B cell (primary cell): ENCODE results near the gene RNASET2. TPM values are rescaled to one million over a fixed set of nuclear protein-coding genes. Genes with fewer than 3 reads are reported as not detected.
A peak's percentile ranks its signal among the peaks of the same experiment; 100 is the strongest.

Experiments
- ATAC-seq: fragments of 200-7000 bp; cut with Tn5 transposase; one replicate; pipeline ENCODE4 v1.10.0; 2021; ENCODE audit warnings: low read depth, mild to moderate bottlenecking, moderate number of reproducible peaks, moderate library complexity
- CTCF ChIA-PET: fragments of 350-600 bp; sonication (Branson Sonifier 250); formaldehyde crosslinking; loops from one replicate; lab custom pipeline; 2021; ENCODE audit warnings: antibody characterized with exemption, inconsistent platforms; lab: Charles Lee
- POLR2A ChIA-PET: fragments of 350-600 bp; sonication (Branson Sonifier 250); formaldehyde crosslinking; loops from one replicate; lab custom pipeline; 2021; ENCODE audit warnings: antibody characterized with exemption; lab: Charles Lee
- DNase-seq: peaks from one replicate; pipeline ENCODE4 v3.0.0; 2013
- H2AFZ ChIP-seq: 2 replicates; pipeline ENCODE4 v1.6.1; 2012; ENCODE audit warnings: mild to moderate bottlenecking, low read depth, low read length; ENCODE audit not compliant: insufficient read depth, poor library complexity, severe bottlenecking
- H3K27ac ChIP-seq, 2 donors: 1 replicate in 1 of 2; 2 replicates in 1 of 2; pipeline ENCODE4 v1.5.1; 2012 to 2013; ENCODE audit warnings: low read length in 2 of 2, mild to moderate bottlenecking in 2 of 2, moderate library complexity in 1 of 2
- H3K27me3 ChIP-seq, 4 experiments: fragments of 200-600 bp in 1 of 4; sonication (generic) in 1 of 4; replicated peaks in 1 of 4; 1 replicate in 2 of 4; 2 replicates in 2 of 4; pipeline versions ENCODE4 v1.6.1 to v1.7.0; 2013 to 2016; ENCODE audit warnings: low read length in 3 of 4, mild to moderate bottlenecking in 2 of 4, mixed read lengths in 1 of 4, moderate library complexity in 1 of 4; ENCODE audit not compliant: insufficient read depth in 4 of 4, control insufficient read depth in 3 of 4; ENCODE audit errors: control extremely low read depth in 1 of 4
- H3K36me3 ChIP-seq, 2 experiments: replicated peaks in 1 of 2; 1 replicate in 1 of 2; 2 replicates in 1 of 2; pipeline versions ENCODE4 v1.6.1 to v1.7.1; 2013; ENCODE audit warnings: low read length in 1 of 2; ENCODE audit not compliant: insufficient read depth in 2 of 2, control insufficient read depth in 1 of 2; ENCODE audit errors: control extremely low read depth in 1 of 2, extremely low read depth in 1 of 2
- H3K4me1 ChIP-seq, 2 donors: fragments of 200-600 bp in 1 of 2; sonication (generic) in 1 of 2; 1 replicate in 1 of 2; 2 replicates in 1 of 2; pipeline versions ENCODE4 v1.5.1 to v1.6.1; 2013 to 2017; ENCODE audit warnings: low read length in 2 of 2; ENCODE audit not compliant: control insufficient read depth in 2 of 2, insufficient read depth in 2 of 2
- H3K4me2 ChIP-seq: replicated peaks from 2 replicates; pipeline ENCODE3; 2012; ENCODE audit warnings: mild to moderate bottlenecking, low read depth, low read length; ENCODE audit not compliant: poor library complexity, severe bottlenecking
- H3K4me3 ChIP-seq, 5 experiments: fragments of 200-600 bp in 1 of 5; sonication (generic) in 1 of 5; 1 replicate in 3 of 5; 2 replicates in 2 of 5; pipeline versions ENCODE4 v1.5.1 to v1.7.0; 2011 to 2016; ENCODE audit warnings: low read length in 4 of 5, mild to moderate bottlenecking in 4 of 5, low read depth in 2 of 5, control low read depth in 1 of 5, moderate library complexity in 1 of 5; ENCODE audit not compliant: insufficient read depth in 1 of 5; ENCODE audit errors: control extremely low read depth in 1 of 5, extremely low read depth in 1 of 5
- H3K79me2 ChIP-seq: fragments of 200-600 bp; sonication (generic); one replicate; pipeline ENCODE4 v1.6.0; 2016; ENCODE audit warnings: low read length; ENCODE audit not compliant: control insufficient read depth, insufficient read depth
- H3K9ac ChIP-seq: fragments of 200-600 bp; sonication (generic); 2 replicates; pipeline ENCODE4 v1.6.1; 2017; ENCODE audit warnings: mild to moderate bottlenecking, low read length, moderate library complexity
- H3K9me3 ChIP-seq, 3 donors: one replicate each; pipeline versions ENCODE4 v1.6.1 to v1.7.1; 2013; ENCODE audit warnings: low read length in 2 of 3; ENCODE audit not compliant: control insufficient read depth in 2 of 3, insufficient read depth in 1 of 3; ENCODE audit errors: control extremely low read depth in 1 of 3
- H4K20me1 ChIP-seq: 2 replicates; pipeline ENCODE4 v1.6.0; 2012; ENCODE audit warnings: mild to moderate bottlenecking, low read length; ENCODE audit not compliant: insufficient read depth, control insufficient read depth, poor library complexity, severe bottlenecking
- H3K27ac Mint-ChIP-seq: one replicate; pipeline ENCODE4 v1.8.0; 2021; ENCODE audit warnings: mixed read lengths
- H3K27me3 Mint-ChIP-seq: one replicate; pipeline ENCODE4 v1.8.0; 2021; ENCODE audit warnings: mixed read lengths
- H3K4me1 Mint-ChIP-seq: one replicate; pipeline ENCODE4 v1.8.0; 2021; ENCODE audit warnings: mixed read lengths
- H3K4me3 Mint-ChIP-seq: one replicate; pipeline ENCODE4 v1.8.0; 2021; ENCODE audit warnings: mixed read lengths
- H3K9me3 Mint-ChIP-seq: one replicate; pipeline ENCODE4 v1.8.0; 2022; ENCODE audit warnings: mixed read lengths; ENCODE audit not compliant: insufficient read depth
- EZH2 ChIP-seq: IDR thresholded peaks from 2 replicates; pipeline ENCODE4 v1.6.1; 2012; ENCODE audit warnings: borderline replicate concordance, low read depth, mild to moderate bottlenecking, moderate library complexity, low read length; ENCODE audit not compliant: insufficient read depth, poor library complexity, severe bottlenecking
- WGBS: methylation state at CpG from one replicate; pipeline ENCODE4 v1.1.5; 2013; ENCODE audit warnings: missing lambda C conversion rate; ENCODE audit not compliant: insufficient coverage; 5-methylcytosine and 5-hydroxymethylcytosine counted together
- intact Hi-C: fragments of 100-400 bp; cut with micrococcal nuclease; formaldehyde crosslinking; loops from one replicate; pipeline ENCODE4 v1.10.0; 2022
- polyA minus RNA-seq: library from RNA; depleted of rRNA, polyadenylated mRNA; stranded (reverse); fragments of >200 nt; gene quantifications from 2 replicates; pipeline ENCODE4 v1.2.3, GENCODE V29; 2012
- polyA plus RNA-seq: library from polyadenylated mRNA; depleted of rRNA; stranded (reverse); fragments of >200 nt; gene quantifications from 2 replicates; pipeline ENCODE4 v1.2.3, GENCODE V29; 2012
- total RNA-seq, 2 donors: library from RNA; stranded (reverse); fragments of 120-200 nt in 1 of 2; gene quantifications; 1 replicate in 1 of 2; 2 replicates in 1 of 2; pipeline versions ENCODE4 v1.2.3 to v1.2.4, GENCODE V29; 2013 to 2022
- TF ChIP-seq, protein P1 (sequence below): fragments of 200-600 bp; IDR thresholded peaks from one replicate; pipeline ENCODE4 v1.8.0; 2022; ENCODE audit warnings: antibody characterized with exemption, mild to moderate bottlenecking

Gene RNASET2, protein sequence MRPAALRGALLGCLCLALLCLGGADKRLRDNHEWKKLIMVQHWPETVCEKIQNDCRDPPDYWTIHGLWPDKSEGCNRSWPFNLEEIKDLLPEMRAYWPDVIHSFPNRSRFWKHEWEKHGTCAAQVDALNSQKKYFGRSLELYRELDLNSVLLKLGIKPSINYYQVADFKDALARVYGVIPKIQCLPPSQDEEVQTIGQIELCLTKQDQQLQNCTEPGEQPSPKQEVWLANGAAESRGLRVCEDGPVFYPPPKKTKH
- total RNA-seq = 293 and 302 TPM in 2 replicates
- total RNA-seq (2013) = 247 TPM
- polyA plus RNA-seq = 330 and 461 TPM in 2 replicates
- polyA minus RNA-seq = 238 and 259 TPM in 2 replicates

GRCh38 chr6:166956444-166957086 lies at the start of gene RNASET2:
RNASET2 (minus strand) TSS chr6:166956550; CDS start chr6:166956182, 368 bp downstream.
- Histone ChIP-seq H3K79me2 (peaks cover 49% of the 10 kb centered on the region), H3K4me1 (peaks cover 65 to 78% of the 10 kb centered on the region in 2 donors), H3K27ac (peak within 1 kb of the TSS; percentile 94 to 98), H2AFZ (peak within 1 kb of the TSS; percentile 81), H4K20me1 (peaks cover 34% of the 10 kb centered on the region), H3K4me3 (peak within 1 kb of the TSS; percentile 79 to 97 (median 89)), H3K27me3 (no peaks in the 10 kb centered on the region), H3K9ac (peak within 1 kb of the TSS; percentile 89), H3K4me2 (peak within 1 kb of the TSS; percentile 98), H3K36me3 (peaks cover 0 to 27% of the 10 kb centered on the region in 2 experiments), H3K9me3 (no peaks in the 10 kb centered on the region)
- Mint-ChIP-seq H3K27ac (peak within 1 kb of the TSS; percentile 100), H3K9me3 (no peaks in the 10 kb centered on the region), H3K4me1 (peaks cover 73% of the 10 kb centered on the region), H3K4me3 (peak within 1 kb of the TSS; percentile 93), H3K27me3 (no peaks in the 10 kb centered on the region)
- no peak for TF ChIP-seq EZH2
- TF ChIP-seq, protein P1, sequence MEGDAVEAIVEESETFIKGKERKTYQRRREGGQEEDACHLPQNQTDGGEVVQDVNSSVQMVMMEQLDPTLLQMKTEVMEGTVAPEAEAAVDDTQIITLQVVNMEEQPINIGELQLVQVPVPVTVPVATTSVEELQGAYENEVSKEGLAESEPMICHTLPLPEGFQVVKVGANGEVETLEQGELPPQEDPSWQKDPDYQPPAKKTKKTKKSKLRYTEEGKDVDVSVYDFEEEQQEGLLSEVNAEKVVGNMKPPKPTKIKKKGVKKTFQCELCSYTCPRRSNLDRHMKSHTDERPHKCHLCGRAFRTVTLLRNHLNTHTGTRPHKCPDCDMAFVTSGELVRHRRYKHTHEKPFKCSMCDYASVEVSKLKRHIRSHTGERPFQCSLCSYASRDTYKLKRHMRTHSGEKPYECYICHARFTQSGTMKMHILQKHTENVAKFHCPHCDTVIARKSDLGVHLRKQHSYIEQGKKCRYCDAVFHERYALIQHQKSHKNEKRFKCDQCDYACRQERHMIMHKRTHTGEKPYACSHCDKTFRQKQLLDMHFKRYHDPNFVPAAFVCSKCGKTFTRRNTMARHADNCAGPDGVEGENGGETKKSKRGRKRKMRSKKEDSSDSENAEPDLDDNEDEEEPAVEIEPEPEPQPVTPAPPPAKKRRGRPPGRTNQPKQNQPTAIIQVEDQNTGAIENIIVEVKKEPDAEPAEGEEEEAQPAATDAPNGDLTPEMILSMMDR = no peak
- peak; percentile 96 for DNase-seq
- ChIA-PET POLR2A (interaction anchor here (0.8 to 2.2 kb wide), 15 partner anchors 9 to 197 kb away, joined by 3 to 11 read pairs (median 4); no protein-coding TSS in a partner anchor), CTCF (interaction anchor here (0.6 to 9.7 kb wide), 12 partner anchors 9 to 467 kb away, joined by 3 to 117 read pairs (median 4); partner anchors contain the start of gene CEP43)
- WGBS = under 1% methylated on average over 71 of the region's 71 CpGs
- peak; percentile 85 for ATAC-seq
- intact Hi-C loops = loop anchor here (1.0 to 5.0 kb wide), 3 partner anchors 139 to 614 kb away; partner anchors contain the start of genes RPS6KA2 and SFT2D1
